HG03196 (cell line): ENCODE data around the gene MAP4K2.
"Not testable (repeated sequence)": the region's sequence is repeated elsewhere in the genome, so short reads cannot be mapped to it uniquely, and the experiment has no call there.

Experiments used
- ATAC-seq: cut with Tn5 transposase; IDR thresholded peaks from one replicate; pipeline ENCODE4 v1.9.1; 2021; ENCODE audit not compliant: unreplicated experiment

MAP4K2 gene

GRCh38 chr11:64838600-64839334, 35.8 kb upstream of the MAP4K2 start:
- no peak for ATAC-seq

DNA sequence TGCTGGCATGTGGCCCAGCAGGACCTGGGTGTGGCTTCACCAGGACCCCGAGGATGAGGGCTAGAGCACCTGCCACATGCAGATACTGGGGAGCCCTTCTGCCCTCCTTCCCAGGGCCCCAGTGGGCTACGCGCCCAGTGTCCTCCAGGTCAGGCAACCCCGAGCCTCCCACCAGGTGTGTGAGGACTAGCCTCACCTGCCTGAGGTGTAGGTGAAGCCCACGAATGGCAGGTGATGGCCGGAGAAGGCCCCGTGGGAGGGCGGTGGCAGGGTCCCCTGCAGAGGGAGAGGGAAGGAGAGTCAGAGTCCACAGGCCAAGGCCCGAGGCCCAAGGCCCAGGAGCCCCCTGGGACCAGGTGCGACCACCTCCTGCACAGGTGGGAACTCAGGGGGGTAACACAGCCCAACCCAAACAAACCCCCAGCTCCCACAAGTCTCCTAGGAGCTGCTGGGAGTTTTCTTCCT, 34.9 kb upstream of the MAP4K2 start:
- no peak for ATAC-seq

DNA sequence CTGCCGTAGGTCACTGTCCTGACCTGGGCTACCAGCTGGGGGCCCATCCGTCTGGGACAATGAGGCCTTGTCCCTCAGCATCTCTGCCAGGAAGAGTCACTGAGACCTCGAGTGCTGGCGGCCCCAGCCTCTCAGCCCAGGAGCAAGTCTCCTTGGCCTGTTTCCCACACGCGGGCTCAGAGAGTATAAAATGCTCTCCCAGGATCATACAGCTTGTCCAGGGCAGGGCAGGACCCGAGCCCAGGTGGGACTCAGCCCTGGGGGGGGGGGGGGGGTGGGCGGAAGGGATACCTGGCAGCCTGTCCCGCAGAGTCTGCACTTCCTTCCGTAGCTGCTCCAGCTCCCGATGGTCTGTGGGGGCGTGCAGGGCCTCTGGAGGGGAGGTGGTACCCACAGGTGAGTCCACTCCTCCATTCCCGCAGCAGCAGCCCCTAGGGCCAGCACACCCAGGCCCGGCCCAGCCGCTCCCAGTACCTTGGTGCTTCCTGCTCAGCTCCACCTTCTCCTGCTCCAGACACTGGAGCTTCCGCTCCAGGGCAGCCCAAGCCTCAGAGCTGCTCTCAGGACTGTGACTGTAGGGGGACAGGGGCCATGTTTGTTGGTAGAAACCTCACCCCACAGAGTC, 33.5 kb upstream of the MAP4K2 start:
- no peak for ATAC-seq

DNA sequence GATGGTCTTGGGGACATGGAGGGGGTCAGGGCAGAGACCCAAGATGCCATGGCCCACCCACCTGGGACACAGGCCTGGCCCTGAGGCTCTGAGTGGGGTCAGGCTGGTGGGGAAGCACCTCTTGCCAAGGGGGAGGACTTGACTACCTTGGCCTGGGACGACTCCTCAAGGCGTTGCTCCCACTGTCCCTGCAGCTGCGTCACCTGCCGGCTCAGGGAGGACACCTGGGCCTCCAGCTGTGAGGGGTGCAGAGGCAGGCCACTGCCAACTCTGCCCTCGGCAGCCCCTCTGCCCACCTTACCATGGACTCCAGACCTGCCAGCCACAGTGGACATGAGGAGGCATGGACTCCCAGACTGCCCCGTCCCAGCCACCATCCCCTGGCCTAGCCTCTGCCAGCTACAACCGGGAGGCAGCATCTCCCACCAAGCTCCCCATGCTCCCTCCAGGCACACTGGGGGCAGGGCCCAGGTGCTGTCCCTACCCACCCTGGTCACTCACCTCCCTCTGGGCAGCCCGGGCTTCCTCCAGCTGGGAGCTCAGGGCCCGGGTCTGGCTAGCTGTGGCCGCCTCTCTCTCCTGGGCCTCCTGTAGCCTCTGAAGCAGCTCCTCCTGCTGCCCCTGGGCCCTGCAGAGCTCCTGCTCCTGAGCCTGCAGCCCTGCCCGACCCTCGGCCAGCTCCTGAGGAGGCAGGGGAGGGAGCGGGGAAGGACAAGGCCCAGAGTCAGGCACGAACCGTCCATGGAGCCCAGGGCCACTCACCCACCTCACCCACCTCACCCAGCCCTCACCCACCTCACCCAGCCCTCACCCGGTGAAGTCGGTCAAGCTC, 32.8 kb upstream of the MAP4K2 start:
- no peak for ATAC-seq

DNA sequence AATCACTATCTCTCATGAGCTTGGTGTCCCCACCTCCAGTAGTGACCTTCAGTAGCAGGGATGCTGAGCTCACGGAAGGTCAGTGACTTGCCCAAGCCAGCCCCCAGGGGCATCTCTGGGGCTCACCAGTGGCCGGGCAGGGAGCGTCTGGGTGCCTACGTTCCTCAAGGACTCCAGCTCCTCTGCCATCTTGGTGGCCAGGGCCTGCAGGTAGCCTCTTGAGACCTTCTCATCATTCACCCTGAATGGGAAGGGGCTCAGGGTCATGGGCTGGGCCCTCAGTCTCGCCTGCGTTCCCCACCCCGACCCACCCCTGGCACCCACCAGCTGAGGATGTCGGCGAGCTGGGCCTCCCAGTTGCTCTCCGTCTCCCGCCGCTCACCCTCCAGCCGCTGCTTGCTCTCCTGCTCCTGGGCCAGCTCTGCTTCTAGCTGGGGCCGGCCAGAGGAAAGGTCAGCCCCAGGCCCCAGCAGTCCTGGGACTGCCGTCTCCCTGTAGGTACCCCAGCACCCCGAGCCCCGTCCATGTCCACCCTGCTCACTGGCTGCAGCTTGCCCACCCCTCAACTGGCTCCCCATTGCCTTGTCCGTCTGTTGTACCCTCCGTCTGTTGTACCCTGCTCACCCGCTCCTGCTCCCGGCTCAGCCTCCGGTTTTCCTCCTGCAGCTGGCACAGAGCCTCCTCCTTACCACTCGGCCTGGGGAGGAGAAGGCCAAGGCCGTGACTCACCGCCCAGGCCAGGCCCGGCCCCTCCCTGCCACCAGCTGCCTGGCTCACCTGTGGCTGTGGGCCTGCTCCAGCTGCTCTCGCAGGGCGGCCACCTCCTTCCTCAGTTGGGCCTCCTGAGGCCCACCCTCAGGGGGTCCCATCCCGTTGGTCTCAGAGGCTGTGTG, 32.0 kb upstream of the MAP4K2 start:
- no peak for ATAC-seq

- no peak for ATAC-seq
Observed at GRCh38 chr11:64834031-64834722, 31.2 kb upstream of the MAP4K2 start.

GRCh38 chr11:64833509-64833908, 30.5 kb upstream of the MAP4K2 start:
- no peak for ATAC-seq

GRCh38 chr11:64833198-64833502, 30.1 kb upstream of the MAP4K2 start:
- ATAC-seq, result no peak

- no peak for ATAC-seq
Observed at GRCh38 chr11:64832467-64833197, 29.6 kb upstream of the MAP4K2 start.

- no peak for ATAC-seq
Observed at GRCh38 chr11:64831411-64831891, 28.4 kb upstream of the MAP4K2 start.

DNA sequence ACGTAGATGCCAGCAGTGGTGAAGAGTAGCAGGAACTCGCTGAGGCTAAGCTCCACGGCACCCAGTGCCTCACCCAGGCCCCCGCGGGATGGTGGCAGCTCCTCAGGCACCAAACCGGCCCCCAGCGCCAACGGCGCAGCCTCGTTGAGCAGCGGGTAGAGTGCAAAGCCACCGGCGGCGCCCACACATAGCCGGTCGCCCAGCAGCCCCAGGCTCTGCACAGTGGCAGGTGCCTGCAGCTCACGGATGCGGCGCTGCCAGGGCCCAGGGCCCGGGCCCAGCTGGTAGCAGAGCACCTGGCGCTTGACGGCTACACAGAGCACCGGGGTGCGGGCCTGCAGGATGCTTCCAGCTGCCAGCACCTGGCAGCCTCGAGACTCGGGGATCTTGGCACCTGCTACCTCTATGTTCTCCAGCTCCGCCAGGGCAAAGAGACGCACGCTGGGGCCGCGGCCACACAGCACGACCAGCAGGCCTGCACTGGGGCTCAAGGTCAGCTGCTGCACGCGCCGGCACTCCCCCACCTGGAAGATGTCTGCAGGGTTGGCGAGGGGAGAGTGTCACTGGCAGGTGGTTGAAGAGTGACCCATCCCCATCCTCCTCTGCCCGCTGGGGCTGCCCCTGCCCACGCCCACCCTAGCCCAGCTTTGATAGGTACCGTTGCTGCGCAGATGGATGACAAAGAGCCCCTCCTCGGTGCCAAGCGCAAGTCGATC, 26.7 kb upstream of the MAP4K2 start:
- ATAC-seq, result no peak

DNA sequence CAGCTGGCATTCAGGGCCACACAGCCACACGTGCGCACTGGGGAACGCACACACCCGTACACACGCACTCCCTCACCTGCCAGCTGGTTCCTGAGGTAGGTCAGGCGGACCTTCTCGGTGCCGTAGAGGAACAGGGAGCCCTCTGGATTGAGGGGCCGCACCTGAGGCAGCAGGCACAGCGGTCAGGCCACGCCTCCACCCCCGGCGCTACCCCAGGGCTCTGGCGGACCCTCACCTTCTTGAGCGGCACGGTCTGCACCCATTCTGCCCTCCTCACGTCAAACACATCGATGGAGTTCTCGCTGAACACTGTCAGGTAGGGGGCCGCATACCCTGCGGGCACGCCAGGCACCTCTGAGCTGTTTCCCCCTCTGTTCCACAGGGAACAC, 24.4 kb upstream of the MAP4K2 start:
- ATAC-seq, result no peak

GRCh38 chr11:64826578-64827450, 23.8 kb upstream of the MAP4K2 start:
- ATAC-seq, result no peak

DNA sequence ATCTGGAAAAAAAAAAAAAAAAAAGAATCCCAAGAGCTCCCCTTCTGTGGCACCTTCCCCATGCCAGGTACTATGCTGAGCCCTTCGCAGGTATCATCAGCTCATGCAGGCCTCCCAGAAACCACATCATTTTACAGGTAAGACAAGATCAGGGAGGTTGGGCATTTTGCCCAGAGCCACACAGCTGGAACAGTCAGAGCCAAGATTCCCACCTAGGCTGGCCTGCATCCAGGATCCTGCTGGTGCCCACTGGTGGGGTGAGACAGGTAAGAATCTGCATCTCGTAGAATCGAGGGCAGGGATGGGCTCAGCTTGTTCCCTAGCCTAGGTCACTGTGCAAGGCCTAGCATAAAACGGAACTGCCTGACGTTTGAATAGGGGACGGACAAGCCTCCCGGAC, 23.0 kb upstream of the MAP4K2 start:
- ATAC-seq, result no peak

GRCh38 chr11:64823568-64824119, 20.6 kb upstream of the MAP4K2 start:
- no peak for ATAC-seq

DNA sequence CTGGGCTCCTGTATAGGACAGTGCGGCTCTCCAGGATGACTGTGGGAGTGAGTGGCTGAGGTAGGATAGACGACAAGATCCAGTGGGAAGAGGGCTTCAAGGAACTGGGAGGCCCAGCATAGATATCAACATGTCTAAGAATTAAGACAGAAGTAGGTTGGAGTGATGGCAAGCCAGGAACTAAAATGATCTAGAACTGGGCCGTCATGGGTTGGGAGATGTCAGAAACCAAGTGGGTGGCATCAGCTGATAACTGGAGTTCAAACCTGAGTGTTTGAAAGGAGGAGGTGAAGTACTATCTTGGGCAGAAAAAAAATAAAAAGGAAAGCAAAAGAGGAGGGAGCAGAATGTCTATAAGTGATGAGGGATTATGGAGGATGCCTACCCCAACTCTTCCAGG, 14.5 kb upstream of the MAP4K2 start:
- ATAC-seq, result no peak

DNA sequence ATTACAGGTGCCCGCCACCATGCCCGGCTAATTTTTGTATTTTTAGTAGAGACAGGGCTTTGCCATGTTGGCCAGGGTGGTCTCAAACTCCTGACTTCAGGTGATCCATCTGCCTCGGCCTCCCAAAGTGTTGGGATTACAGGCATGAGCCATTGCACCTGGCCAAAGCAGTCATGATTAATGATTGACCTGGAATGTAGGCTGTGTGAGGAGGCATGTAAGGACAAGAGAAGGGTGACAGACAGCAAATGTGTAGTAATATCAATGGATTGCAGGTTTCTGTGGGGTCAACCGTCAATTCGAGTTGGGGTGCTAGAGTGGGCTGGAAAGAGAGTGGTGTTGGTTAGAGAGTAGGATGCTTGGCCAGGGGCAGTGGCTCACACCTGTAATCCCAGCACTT, 12.4 kb upstream of the MAP4K2 start:
- ATAC-seq, result not testable (repeated sequence)

DNA sequence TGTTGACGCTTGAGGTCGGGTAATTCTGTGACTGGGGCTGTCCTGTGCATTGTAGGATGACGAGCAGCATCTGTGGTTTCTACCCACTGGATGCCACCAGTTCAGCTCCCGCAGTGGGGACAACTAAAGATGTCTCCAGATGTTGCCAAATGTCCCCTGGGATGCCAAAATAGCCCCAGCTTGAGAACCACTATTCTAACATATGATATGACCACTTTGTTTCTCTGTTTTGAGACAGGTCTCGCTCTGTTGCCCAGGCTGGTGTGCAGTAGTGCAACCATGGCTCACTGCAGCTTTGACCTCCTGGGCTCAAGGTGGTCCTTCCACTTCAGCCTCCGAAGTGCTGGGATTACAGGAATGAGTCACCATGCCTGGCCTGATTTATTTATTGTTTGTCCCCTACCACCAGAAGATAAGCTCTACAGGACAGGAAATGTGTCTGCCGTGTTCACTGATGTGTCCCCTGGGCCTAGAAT, 11.7 kb upstream of the MAP4K2 start:
- ATAC-seq, result peak; percentile 66
